Dedifferentiated amniotic fluid mesenchymal stem cell (primary cell): ENCODE measurements around the gene TRA2A.

Experiments
- DNase-seq: peaks from one replicate; pipeline ENCODE4 v3.0.0-alpha.2; 2016; ENCODE audit errors: extremely low spot score

The TRA2A gene

GRCh38 chr7:23470330-23471105 is 61.3 kb downstream of the TRA2A start, which contains the start of gene IGF2BP3:
IGF2BP3 (minus strand) TSS chr7:23470491; CDS start chr7:23470110, 381 bp downstream.
- peak; percentile 85 for DNase-seq

- DNase-seq, result no peak
These were observed 61.9 kb downstream of the TRA2A start for GRCh38 chr7:23469961-23470250.

- DNase-seq, result no peak
These were observed 62.4 kb downstream of the TRA2A start for GRCh38 chr7:23469150-23469960.

GRCh38 chr7:23468526-23469149 is 63.1 kb downstream of the TRA2A start:
- DNase-seq, result no peak

GRCh38 chr7:23467806-23468525 is 63.8 kb downstream of the TRA2A start:
- peak; percentile 46 for DNase-seq

- DNase-seq, result no peak
These were observed 64.4 kb downstream of the TRA2A start for GRCh38 chr7:23467291-23467805.

GRCh38 chr7:23462846-23463245 is 68.9 kb downstream of the TRA2A start:
- peak; percentile 70 for DNase-seq

GRCh38 chr7:23458044-23458443 is 73.7 kb downstream of the TRA2A start:
- DNase-seq, result no peak

GRCh38 chr7:23456093-23456492 is 75.7 kb downstream of the TRA2A start:
- no peak for DNase-seq

GRCh38 chr7:23454881-23455526 is 76.8 kb downstream of the TRA2A start:
- DNase-seq, result no peak
